Activated T-helper 1 cell treated with anti-CD3 and anti-CD28 coated beads, Interleukin-12 subunit alpha, Interleukin-12 subunit beta, Interleukin-2, Interleukin-4 antibody, amounts not matched to agents 30 ng/mL and 10 ng/mL and 1 ng/mL, durations not matched to agents 14 hours and 24 hours and 36 hours (primary cell): ENCODE results near the gene PPAN. TPM values are rescaled to one million over a fixed set of nuclear protein-coding genes. Genes with fewer than 3 reads are reported as not detected.
A peak's percentile ranks its signal among the peaks of the same experiment; 100 is the strongest.

Experiments
- DNase-seq: peaks from one replicate; pipeline ENCODE4 v3.0.0; 2021; ENCODE audit warnings: low spot score
- H3K27ac Mint-ChIP-seq: one replicate; pipeline ENCODE4 v1.8.0; 2021; ENCODE audit warnings: mild to moderate bottlenecking, mixed read lengths
- H3K27me3 Mint-ChIP-seq: one replicate; pipeline ENCODE4 v1.8.0; 2022; ENCODE audit warnings: mild to moderate bottlenecking, moderate library complexity, mixed read lengths; ENCODE audit not compliant: insufficient read depth
- H3K36me3 Mint-ChIP-seq: one replicate; pipeline ENCODE4 v1.8.0; 2021; ENCODE audit warnings: low read depth, mixed read lengths
- H3K4me1 Mint-ChIP-seq: one replicate; pipeline ENCODE4 v1.8.0; 2021; ENCODE audit warnings: low read depth, mixed read lengths
- H3K4me3 Mint-ChIP-seq: one replicate; pipeline ENCODE4 v1.8.0; 2021; ENCODE audit warnings: mild to moderate bottlenecking, moderate library complexity, mixed read lengths
- H3K9me3 Mint-ChIP-seq: one replicate; pipeline ENCODE4 v1.8.0; 2021; ENCODE audit warnings: mixed read lengths
- intact Hi-C: fragments of 100-400 bp; cut with micrococcal nuclease; formaldehyde crosslinking; loops from one replicate; pipeline ENCODE4 v1.15.1; 2024
- total RNA-seq: library from RNA; stranded (reverse); gene quantifications from 2 replicates; pipeline ENCODE4 v1.2.3, GENCODE V29; 2022

PPAN gene
- total RNA-seq, 1 donor from 2014 or later: 234 TPM

DNA sequence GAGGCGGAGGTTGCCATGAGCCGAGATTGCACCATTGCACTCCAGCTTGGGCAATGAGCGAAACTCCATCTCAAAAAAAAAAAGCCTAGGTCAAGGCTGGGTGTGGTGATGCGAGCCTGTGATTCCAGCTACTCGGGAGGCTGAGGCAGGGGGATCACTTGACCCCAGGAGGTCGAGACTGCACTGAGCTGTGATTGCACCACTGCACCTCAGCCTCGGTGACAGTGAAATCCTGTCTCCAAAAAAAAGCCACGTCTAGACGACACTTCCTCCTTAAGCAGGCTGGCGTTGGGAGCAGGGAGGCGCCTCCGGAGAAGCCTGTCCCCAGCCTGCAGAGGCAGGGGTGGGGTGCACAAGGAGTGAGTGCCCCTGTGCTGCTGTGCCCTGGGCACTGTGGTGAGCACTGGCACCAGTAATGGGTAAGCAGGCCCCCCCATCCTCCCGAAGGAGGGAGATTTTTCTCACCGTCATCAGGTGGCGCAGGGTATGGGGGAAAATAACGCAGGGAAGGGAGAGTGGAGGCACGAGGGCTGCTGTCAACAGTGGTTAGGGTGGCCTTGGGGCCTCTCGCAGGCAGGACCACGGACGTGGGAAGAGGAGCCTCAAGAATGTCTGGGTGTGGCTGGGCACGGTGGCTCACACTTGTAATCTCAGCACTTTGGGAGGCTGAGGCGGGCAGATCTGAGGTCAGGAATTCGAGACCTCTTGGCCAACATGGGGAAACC, 6.0 kb downstream of the PPAN start:
- Mint-ChIP-seq H3K27me3 (no peaks in the 10 kb centered on the region), H3K36me3 (peaks cover 54% of the 10 kb centered on the region), H3K4me3 (peak overlapping the region; percentile 70), H3K27ac (peak overlapping the region; percentile 90), H3K9me3 (no peaks in the 10 kb centered on the region), H3K4me1 (peaks cover 34% of the 10 kb centered on the region)
- DNase-seq: no peak
- intact Hi-C loops: loop anchor here (1.0 to 2.0 kb wide), 5 partner anchors 8 to 177 kb away; no protein-coding TSS in a partner anchor

DNA sequence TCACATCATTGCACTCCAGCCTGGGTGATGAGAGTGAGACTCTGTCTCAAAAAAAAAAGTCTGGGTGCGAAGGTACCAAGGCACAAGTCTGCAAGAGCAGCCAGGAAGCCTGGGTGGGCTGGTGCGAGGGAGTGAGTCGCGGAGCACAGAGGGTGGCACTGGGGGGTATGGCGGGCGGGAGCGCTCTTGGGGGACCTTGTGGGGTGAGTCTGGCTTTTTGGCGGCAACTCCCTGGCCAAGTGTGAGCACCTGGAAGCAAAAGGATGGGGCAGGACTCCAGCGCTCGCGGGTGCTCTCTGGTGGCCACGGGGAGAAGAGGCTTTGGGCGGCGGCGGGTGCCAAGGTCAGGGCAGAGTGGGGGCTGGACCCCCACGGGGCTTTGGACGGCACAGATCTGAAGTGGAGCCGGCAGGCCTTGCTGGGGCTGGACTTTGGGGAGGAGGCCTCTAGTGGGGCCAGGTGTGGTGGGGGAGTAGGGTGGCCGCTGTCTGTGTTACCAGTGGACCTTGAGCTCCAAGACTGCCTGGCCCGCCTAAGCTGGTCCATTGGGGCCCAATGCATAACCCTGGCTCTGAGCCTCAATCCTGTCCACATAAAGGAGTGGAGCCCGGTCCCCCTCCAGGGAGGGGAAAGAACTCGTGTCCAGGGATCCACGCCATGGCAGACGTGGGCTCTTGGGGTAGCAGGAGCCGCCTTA, 6.9 kb downstream of the PPAN start:
- H3K27me3 Mint-ChIP-seq: no peaks in the 10 kb centered on the region
- intact Hi-C loops: loop anchor here (1.0 to 2.0 kb wide), 6 partner anchors 7 to 178 kb away; no protein-coding TSS in a partner anchor
- DNase-seq: peak; percentile 41
- no peaks in the 10 kb centered on the region for H3K9me3 Mint-ChIP-seq
- H3K4me3 Mint-ChIP-seq: peak overlapping the region; percentile 70
- H3K27ac Mint-ChIP-seq: peak overlapping the region; percentile 90
- peaks cover 28% of the 10 kb centered on the region for H3K4me1 Mint-ChIP-seq
- H3K36me3 Mint-ChIP-seq: peaks cover 49% of the 10 kb centered on the region

GRCh38 chr19:10113592-10113963, 7.4 kb downstream of the PPAN start:
- Mint-ChIP-seq H3K36me3 (peaks cover 45% of the 10 kb centered on the region), H3K4me3 (no peak overlapping the region), H3K4me1 (peaks cover 28% of the 10 kb centered on the region), H3K27me3 (no peaks in the 10 kb centered on the region), H3K9me3 (no peaks in the 10 kb centered on the region), H3K27ac (no peak overlapping the region)
- no peak for DNase-seq
- intact Hi-C loops: loop anchor here (1.0 to 2.0 kb wide), 4 partner anchors 15 to 179 kb away; no protein-coding TSS in a partner anchor

DNA sequence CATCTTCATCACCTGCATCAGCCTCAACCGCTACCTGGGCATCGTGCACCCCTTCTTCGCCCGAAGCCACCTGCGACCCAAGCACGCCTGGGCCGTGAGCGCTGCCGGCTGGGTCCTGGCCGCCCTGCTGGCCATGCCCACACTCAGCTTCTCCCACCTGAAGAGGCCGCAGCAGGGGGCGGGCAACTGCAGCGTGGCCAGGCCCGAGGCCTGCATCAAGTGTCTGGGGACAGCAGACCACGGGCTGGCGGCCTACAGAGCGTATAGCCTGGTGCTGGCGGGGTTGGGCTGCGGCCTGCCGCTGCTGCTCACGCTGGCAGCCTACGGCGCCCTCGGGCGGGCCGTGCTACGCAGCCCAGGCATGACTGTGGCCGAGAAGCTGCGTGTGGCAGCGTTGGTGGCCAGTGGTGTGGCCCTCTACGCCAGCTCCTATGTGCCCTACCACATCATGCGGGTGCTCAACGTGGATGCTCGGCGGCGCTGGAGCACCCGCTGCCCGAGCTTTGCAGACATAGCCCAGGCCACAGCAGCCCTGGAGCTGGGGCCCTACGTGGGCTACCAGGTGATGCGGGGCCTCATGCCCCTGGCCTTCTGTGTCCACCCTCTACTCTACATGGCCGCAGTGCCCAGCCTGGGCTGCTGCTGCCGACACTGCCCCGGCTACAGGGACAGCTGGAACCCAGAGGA, 7.9 kb downstream of the PPAN start:
- intact Hi-C loops: loop anchor here (1.0 to 2.0 kb wide), 4 partner anchors 15 to 179 kb away; no protein-coding TSS in a partner anchor
- peaks cover 47% of the 10 kb centered on the region for H3K36me3 Mint-ChIP-seq
- no peak for DNase-seq
- H3K27me3 Mint-ChIP-seq: no peaks in the 10 kb centered on the region
- H3K4me3 Mint-ChIP-seq: no peak overlapping the region
- H3K27ac Mint-ChIP-seq: no peak overlapping the region
- H3K9me3 Mint-ChIP-seq: no peaks in the 10 kb centered on the region
- H3K4me1 Mint-ChIP-seq: peaks cover 32% of the 10 kb centered on the region

DNA sequence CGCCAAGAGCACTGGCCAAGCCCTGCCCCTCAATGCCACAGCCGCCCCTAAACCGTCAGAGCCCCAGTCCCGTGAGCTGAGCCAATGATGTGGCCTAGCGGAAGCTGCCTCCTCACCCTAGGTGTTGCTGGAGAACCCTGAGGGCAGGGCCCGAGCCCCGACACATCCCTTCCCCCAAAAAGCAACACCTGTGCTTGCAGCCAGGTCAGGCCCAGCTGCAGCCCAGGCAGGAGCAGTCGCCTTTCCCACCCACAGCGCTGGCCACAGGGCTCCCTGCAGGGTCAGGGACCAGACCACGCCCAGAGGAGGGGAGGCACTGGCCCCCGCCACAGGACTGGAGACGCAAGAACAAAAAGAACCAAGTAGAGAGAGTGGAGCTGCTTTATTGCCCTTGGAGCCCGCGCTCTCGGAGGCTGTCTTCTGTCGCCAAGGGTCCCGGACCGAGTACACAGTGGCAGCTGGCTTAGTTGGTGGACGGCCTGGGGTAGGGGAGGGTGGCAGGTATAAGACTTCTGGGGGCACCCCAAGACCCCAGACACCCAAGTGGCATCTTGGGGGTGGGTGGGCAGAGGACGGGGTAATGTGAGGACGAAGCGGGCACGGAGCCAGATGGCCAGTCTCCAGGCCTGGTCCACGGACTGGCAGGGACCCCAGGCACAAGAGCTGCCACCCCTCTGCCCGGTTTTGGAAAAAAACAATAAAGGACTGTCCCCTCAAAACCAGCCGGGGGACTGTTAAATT, 8.7 kb downstream of the PPAN start:
- Mint-ChIP-seq H3K4me3 (no peak overlapping the region), H3K4me1 (peaks cover 31% of the 10 kb centered on the region), H3K27me3 (no peaks in the 10 kb centered on the region), H3K27ac (no peak overlapping the region), H3K36me3 (peaks cover 43% of the 10 kb centered on the region), H3K9me3 (no peaks in the 10 kb centered on the region)
- intact Hi-C loops: no loop called here
- DNase-seq: no peak

DNA sequence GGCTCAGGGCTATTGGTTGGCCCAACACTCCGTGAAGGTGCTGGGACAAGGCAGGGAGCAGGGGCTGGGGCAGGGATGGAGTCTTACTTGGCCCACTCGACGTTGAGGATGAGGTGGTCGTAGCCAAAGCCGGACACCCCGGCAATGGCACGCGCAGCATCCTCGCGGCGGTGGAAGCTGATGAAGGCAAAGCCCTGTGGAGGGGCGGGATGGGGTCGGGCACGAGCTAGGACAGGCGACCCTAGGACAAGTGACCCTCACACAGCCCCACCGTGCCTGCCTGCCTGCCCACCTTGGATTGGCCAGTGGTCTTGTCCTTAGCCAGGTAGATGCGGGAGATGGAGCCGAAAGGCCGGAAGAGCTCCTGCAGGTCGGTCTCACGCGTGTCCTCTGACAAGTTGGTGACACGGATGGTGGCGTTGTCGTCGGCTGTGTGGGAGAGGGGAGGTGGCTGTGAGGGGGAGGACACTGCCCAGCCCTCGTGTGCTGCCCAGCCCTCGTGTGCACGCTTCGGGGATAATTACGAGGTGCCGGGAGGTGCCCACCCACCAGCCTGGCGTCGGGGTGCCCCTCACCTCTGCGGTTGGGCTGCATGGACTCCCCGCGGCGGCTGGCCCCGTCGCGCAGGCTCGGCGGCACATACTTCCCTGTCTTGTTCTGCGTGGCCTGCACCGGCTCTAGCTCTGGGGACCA, 9.4 kb downstream of the PPAN start:
- intact Hi-C loops: no loop called here
- DNase-seq: no peak
- Mint-ChIP-seq H3K27me3 (no peaks in the 10 kb centered on the region), H3K36me3 (peaks cover 39% of the 10 kb centered on the region), H3K9me3 (no peaks in the 10 kb centered on the region), H3K4me1 (peaks cover 32% of the 10 kb centered on the region), H3K27ac (no peak overlapping the region), H3K4me3 (peak overlapping the region; percentile 30)

- Mint-ChIP-seq H3K36me3 (peaks cover 36% of the 10 kb centered on the region), H3K27ac (no peak overlapping the region), H3K27me3 (no peaks in the 10 kb centered on the region), H3K4me3 (peak overlapping the region; percentile 30), H3K4me1 (peaks cover 27% of the 10 kb centered on the region), H3K9me3 (no peaks in the 10 kb centered on the region)
- no peak for DNase-seq
- intact Hi-C loops: no loop called here
These were observed 10.1 kb downstream of the PPAN start for GRCh38 chr19:10116085-10116865.

- Mint-ChIP-seq H3K4me1 (peaks cover 21% of the 10 kb centered on the region), H3K27ac (no peak overlapping the region), H3K4me3 (peak overlapping the region; percentile 20), H3K27me3 (no peaks in the 10 kb centered on the region), H3K36me3 (peaks cover 36% of the 10 kb centered on the region), H3K9me3 (no peaks in the 10 kb centered on the region)
- intact Hi-C loops: no loop called here
- no peak for DNase-seq
These were observed 10.9 kb downstream of the PPAN start for GRCh38 chr19:10116866-10117616.

DNA sequence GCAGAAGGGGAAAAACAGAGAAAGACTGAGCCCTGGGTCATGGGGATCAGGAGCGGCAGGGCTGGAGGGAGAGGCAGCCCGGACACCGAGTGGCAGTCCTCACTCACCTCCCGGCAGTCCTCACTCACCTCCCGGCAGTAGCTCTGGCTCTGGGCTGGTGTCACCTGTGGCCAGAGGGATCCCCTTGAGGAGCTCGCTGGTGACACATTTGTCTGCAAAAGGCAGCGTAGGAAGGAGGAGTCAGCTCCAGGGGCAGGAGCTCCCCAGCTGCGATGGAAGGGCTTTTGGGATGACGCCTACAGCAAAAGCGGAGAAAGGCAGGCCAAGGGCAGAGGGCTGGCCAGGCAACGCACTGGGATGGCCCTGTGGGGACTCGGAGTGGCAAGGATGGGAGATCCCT, 12.8 kb downstream of the PPAN start:
- Mint-ChIP-seq H3K27ac (peak overlapping the region; percentile 72), H3K36me3 (peaks cover 27% of the 10 kb centered on the region), H3K4me1 (peaks cover 11% of the 10 kb centered on the region), H3K4me3 (peak overlapping the region; percentile 94), H3K9me3 (no peaks in the 10 kb centered on the region), H3K27me3 (no peaks in the 10 kb centered on the region)
- intact Hi-C loops: loop anchor here (1.0 kb wide), 2 partner anchors 13 to 131 kb away; partner anchors contain the start of gene PPAN
- DNase-seq: no peak

DNA sequence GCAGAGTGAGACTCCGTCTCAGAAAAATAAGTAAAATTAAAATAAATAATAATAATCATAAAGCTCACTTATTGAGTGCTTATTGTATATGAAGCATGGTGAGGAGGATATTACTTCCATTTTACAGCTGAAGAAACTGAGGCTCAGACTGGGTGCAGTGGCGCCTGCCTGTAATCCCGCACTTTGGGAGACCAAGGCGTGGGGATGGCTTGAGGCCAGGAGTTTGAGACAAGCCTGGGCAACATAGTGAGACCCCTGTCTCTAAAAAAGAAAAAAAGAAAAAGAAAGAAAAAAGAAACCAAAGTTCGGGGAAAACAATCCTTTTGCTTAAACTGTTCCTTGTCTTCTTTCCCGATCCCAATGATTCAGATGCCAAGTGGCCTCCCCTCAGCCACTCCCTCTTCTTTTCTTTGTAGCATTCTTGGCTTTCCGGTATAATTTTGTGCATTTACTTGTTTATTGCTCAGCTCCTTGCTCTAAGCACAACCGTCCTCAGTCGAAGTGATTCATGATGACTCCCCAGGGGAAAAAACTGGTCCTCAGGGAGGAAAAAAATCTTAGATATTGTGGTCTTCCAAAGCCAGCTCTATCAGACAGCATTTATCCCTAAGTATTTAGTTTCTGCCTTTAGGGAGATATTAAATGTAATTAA, 14.5 kb downstream of the PPAN start:
- intact Hi-C loops: loop anchor here (1.0 kb wide), 3 partner anchors 8 to 46 kb away; no protein-coding TSS in a partner anchor
- Mint-ChIP-seq H3K27me3 (no peaks in the 10 kb centered on the region), H3K4me1 (peaks cover 11% of the 10 kb centered on the region), H3K36me3 (peaks cover 28% of the 10 kb centered on the region), H3K4me3 (no peak overlapping the region), H3K9me3 (no peaks in the 10 kb centered on the region), H3K27ac (no peak overlapping the region)
- no peak for DNase-seq
